Muscle of back (tissue), 11 donors: ENCODE data around the gene NINL. TPM values are rescaled to one million over a fixed set of nuclear protein-coding genes. Genes with fewer than 3 reads are reported as not detected.

Experiments
- DNase-seq, 3 donors: peaks; one replicate each; pipeline versions ENCODE4 v3.0.0 to v3.0.0-alpha.2; 2013
- polyA plus RNA-seq, 10 donors: library from polyadenylated mRNA; unstranded; fragments of 120-200 nt; gene quantifications; one replicate each; pipeline ENCODE4 v1.2.1, GENCODE V29; 2013; ENCODE audit not compliant: insufficient read length in 10 of 10

Gene NINL
- polyA plus RNA-seq, 10 donors, result 8.8 to 26.9 (median 15.8) TPM

DNA sequence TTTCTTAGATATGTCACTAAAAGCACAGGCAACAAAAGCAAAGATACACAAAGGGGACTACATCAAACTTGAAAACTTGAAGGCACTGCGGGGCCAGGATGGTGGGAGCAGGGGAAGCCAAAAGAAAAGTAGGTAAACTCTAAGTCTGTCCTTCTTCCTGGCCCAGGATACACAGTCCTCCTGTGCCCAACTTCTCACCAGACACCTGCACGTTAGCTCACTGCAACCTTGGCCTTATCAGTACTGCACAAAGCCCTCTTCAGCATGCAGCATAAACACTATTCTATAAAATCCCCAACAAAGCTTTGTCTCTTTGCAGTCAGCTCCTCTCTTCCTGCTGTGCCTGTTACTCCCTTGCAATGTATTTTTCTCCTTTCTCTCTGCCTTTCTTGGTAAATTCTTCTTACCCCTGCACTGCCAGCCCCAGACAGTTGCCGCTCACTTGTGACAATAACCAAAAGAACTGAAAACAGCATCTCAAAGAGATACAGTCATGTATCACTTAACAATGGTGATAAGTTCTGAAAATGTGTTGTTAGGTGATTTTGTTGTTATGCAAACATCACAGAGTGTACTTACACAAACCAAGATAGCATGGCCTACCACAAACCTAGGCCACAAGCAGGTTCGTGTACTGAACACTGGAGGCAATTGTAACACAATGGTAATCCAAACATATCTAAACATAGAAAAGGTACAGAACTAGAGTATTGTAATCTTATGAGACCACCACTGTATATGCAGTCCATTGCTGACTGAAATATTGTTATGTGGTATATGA, 51.2 kb downstream of the NINL start:
- DNase-seq, result no peak

- DNase-seq, result peak in 2 of 3 donors; percentile 19 to 37
Measured at GRCh38 chr20:25532971-25533391, 52.4 kb downstream of the NINL start.

DNA sequence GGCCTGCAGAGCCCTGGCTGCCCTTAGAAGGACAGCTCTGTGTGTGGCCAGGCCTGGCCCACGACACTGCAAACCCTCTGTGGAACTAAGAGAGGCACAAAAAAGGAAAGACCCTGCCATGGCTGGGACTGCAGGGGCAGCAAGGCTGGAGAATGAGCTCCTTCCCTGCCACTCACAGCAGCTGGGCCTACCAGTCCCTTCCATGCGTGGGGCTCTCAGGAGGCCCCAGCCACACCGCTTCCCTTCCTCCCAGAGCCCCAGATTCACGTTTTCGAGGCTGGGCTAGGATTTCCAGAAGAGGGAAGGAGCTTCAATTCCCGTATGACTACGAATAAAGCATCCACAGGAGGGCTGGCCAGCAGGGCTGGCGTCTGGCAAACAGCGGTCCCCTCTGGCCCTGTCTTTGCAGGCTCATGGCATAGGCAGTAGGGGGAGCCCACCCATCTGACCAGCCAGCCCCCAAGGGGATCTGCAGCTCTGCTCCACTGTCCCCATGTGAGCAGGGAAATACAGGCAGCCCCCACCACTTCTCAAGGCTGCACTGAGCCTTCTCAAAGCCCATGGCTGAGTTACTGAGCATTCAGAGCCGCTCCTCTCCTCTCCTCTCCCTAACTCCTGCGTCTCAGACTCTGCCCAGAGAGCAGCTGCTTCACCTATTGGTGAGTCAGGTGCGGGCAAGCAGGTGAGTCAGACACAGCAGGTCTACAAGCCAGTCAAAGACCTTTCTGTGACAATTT, 53.1 kb downstream of the NINL start:
- DNase-seq, result no peak

DNA sequence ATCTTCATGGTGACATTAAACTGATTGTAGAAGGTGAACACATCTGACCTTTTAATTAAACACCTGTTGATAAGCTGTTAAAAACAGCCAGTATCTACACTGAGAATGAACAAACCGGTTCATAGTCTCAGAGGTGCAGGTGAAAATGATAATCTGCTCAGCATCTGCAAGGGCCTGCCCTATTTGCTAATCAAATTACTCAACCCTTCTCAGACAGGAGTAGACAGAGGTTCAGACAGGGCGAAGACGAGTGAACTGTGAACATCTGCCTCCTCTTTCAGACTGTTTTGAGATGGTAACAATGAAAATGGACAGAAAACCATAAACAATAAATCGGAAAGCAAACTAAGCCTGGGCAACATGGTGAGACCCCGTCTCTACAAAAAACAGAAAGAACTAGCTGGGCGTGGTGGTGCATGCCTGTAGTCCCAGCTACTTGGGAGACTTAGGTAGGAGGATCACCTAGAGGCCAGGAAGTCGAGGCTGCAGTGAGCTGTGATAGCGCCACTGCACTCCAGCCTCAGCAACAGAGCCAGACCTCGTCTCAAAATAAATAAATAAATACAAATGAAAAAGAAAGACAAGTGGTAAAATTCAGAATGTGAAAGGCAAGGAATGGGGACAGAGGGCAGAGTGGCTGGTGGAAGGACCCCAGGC, 55.9 kb downstream of the NINL start:
- DNase-seq, result no peak

DNA sequence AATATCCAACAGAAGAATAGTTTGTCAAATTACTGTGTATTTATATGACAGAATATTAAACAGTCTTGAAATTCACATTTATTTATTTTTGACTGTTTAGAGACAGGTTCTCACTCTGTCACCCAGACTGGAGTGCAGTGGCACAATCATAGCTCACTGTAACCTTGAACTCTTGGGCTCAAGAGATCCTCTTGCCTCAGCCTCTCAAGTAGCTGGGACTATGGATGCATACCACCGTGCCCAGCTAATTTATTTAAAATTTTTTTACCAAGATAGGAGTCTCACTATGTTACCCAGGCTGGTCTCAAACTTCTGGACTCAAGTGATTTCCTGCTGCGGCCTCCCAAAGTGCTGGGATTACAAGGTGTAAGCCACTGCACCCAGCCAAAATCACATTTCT, 57.4 kb downstream of the NINL start:
- DNase-seq, result no peak

DNA sequence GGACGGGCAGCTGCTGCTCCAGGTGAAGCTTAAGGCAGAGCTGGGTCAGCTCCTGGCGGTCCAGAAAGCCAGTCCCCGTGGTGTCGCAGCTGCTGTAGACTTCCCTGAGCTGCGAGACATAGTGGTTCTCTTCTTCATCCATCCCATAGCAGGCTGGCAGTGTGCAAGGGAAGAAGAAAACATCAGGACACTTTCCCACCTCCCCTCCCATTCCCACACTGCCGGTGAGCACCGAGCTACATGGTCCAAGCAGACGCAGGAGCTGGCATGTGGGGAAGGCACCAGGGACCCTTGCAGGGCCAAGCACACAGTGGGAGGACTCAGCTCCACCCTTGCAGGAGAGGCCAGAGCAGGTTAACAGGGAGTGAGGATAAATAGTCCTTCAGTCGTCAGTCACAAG, 58.9 kb downstream of the NINL start:
- DNase-seq, result no peak

DNA sequence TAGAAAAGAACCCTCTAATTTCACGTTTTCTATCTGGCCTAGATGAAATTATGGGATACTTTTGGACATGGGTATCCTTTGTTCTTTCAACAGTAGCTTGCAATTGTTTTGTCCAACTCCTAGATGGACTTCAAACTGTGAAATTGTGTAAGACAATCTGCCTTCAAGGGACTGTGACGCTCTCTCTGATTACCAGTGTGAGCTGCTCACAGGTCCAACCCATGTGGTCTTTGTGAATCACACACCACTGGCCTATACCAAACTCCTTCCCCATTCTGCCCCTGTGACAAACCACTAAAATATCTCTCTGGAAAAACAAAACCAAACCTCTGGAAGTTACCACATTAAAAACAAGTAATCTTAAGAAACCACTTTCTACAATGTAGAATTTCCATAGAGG, 59.5 kb downstream of the NINL start:
- DNase-seq, result peak in 1 of 3 donors; percentile 82

- no peak for DNase-seq
Measured at GRCh38 chr20:25525295-25525694, 60.0 kb downstream of the NINL start.

DNA sequence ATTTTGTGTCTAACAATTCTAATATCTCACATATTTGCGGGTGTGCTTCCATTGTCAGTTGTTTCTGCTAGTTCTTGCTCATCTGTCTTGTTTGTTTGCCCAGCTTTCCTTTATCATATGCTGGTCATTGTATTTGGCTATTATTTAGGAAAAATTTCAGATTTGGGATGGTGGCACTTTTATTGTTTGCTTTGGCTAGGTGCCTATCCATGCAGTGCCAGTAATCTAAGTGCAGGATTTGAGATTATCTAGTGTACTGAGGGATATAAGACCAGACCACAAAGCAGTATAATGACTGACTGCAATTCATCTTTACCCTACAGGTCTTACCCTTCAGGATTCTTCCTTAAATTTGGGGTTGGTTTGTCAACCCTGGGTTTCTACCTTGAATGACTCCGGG, 63.9 kb downstream of the NINL start:
- DNase-seq, result no peak

GRCh38 chr20:25517124-25517523, 68.2 kb downstream of the NINL start:
- no peak for DNase-seq

DNA sequence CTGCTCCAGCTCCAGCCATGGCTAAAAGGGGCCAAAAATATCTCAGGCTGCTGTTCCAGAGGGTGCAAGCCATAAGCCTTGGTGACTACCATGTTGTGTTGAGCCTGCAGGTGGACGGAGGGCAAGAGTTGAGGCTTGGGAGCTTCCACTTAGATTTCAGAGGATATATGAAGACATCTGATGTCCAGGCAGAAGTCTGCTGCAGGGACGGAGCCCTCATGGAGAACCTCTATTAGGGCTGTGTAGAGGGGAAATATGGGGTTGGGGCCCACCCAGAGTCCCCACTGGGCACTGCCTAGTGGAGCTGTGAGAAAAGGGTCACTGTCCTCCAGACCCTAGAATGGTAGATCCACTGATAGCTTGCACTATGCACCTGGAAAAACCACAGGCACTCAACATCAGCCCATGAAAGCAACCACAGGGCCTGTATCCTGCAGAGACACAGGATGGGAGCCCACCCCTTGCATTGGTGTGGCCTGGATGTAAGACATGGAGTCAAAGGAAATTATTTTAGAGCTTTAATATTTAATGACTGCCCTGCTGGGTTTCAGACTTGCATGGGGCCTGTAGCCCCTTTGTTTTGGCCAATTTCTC, 70.5 kb downstream of the NINL start:
- no peak for DNase-seq

DNA sequence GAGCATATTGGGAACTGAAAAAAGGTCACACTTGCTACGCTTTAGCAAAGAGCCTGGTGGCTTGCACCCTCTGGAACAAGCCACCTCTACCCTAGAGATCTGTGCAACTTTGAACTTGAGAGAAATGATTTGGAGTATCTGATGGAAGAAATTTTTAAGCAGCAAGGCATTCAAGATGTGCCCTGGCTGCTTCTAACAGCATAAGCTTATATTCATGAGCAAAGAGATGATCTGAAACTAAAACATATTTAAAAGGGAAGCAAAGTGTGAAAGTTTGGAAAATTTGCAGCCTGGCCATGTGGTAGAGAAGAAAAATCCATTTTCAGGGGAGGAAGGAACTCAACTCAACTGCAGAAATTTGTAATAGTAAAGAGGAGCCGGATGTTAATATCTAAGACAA, 71.1 kb downstream of the NINL start:
- DNase-seq, result no peak

GRCh38 chr20:25512709-25513108, 72.6 kb downstream of the NINL start:
- DNase-seq, result no peak

DNA sequence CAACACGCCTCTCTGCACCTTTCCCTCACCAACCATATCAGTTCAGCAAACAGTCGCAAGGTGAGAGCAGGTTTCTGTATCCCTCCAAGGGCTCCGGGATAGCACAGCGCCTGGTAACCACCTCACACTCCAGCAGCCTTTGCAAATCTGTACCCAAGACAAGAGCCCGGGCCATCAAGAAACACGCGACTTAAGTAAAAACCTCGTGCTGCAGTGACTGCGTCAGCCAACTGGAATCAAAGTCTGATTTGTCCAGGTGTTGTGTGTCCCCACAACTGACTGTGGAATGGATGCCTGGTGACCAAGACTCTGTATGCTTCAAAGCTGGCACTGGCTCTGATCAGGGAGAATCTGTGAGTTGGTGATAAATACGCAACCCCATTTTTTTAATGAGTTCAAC, 74.1 kb downstream of the NINL start:
- DNase-seq, result no peak

GRCh38 chr20:25510721-25511120, 74.6 kb downstream of the NINL start:
- no peak for DNase-seq

GRCh38 chr20:25510202-25510601, 75.1 kb downstream of the NINL start:
- no peak for DNase-seq

DNA sequence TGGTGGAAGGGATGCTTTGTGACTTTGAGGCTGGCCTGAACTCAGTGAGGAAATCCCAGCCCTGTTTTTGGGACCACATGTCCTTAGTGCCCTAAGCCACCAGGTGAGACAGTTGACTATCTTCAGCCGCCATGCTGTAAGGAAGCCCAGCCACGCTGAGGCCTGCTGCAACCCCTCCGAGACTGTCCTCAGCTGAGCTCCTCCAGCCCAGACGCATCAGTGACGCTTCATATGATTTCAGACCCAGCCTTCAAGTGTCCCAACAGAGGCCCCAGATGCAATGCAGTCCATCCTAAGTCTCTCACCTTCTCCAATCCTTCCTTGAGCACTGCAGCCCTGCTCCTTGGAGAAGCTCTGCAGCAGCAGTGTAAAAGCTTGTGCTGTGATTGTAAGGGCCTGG, 76.2 kb downstream of the NINL start:
- DNase-seq, result no peak

- no peak for DNase-seq
Measured at GRCh38 chr20:25508083-25508770, 77.1 kb downstream of the NINL start.

DNA sequence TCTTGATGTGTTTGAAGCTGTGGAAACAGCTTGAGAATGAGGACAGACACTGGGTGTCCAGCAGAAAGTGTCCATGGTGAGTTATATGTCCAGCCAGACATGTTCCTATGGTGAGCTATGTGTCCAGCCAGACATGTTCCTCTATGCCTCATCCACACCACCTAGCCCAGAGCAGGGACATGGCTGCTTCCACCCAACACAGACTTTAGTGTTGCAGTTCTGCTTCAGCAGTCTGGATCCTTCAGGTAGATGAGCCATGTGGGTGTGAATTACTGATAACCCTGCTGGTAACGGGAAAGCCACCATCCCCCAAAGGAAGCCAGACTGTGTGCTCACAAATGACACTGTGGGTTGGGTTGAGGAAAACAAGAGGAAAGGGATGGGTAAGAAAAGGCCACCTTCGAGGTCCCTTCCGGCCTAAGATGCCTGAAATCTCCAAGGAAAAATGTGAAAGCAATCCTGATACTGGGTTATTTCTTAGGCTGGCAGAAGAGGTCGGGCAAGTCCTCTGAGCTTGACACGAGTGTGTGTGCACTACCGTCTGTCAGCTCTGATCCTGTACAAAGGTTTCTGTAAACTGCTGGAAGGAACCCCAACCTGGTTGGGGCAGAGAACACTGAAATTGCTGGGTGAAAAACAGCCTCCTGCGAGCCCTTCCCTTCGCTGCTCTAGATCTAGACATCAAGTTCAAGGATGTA, 77.8 kb downstream of the NINL start:
- DNase-seq, result no peak

DNA sequence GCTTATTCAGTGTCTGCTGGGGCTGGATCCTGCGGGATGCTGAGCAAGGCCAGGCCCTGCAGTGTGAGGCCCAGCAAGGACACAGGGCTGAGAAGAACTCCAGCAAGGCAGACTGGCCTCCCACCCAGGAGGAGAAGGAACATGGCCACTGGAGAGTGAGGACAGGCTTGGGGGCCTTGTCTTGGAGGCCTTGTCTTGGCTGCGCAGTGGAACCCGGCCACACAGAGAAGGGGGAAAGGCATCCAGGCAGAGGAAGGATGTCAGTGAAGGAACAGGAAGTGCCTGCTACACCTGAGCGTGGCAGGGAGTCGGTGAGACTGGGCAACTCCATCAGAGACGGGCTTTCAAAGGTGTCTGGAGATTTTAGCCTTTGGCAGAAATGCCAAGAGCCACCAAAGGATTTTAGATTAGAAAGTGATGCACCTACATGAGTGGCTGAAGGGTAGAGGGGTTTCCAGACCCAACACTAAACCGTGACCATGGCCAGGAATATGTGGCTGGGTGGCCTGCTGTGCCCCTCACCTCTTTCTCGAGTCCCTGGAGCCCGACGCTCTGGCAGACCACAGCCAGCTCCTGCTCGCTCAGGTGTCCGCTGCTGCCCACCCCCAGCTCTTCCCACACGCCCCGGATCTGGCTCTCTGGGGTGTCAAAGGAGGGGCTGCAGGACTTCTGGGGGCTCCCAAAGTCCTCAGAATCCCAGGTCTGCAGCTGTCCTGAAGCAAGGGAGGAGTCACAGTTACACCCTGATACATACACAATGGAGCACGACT, 80.8 kb downstream of the NINL start:
- DNase-seq, result no peak
